H9 (cell line): ENCODE data around the gene PPP4R2. TPM values are rescaled to one million over a fixed set of nuclear protein-coding genes. Genes with fewer than 3 reads are reported as not detected.

Source experiments
- DNase-seq: peaks from one replicate; pipeline ENCODE4 v3.0.0-alpha.2; 2017
- H2AFZ ChIP-seq: one replicate; pipeline ENCODE4 v1.6.1; 2013; ENCODE audit warnings: mild to moderate bottlenecking, low read length, control low read depth, moderate library complexity
- H2AK5ac ChIP-seq: 2 replicates; pipeline ENCODE4 v1.6.1; 2013; ENCODE audit warnings: low read length, control low read depth, mixed read lengths; ENCODE audit not compliant: insufficient read length
- H2BK120ac ChIP-seq: one replicate; pipeline ENCODE4 v1.6.1; 2013; ENCODE audit warnings: low read depth, mild to moderate bottlenecking, low read length, control low read depth, inconsistent platforms; ENCODE audit not compliant: poor library complexity, severe bottlenecking
- H2BK12ac ChIP-seq: 2 replicates; pipeline ENCODE4 v1.6.1; 2013; ENCODE audit warnings: low read length, control low read depth, mixed read lengths, low read depth; ENCODE audit not compliant: insufficient read length
- H2BK15ac ChIP-seq: 2 replicates; pipeline ENCODE4 v1.6.1; 2013; ENCODE audit warnings: low read depth, low read length, control low read depth
- H2BK20ac ChIP-seq: one replicate; pipeline ENCODE4 v1.6.1; 2013; ENCODE audit warnings: low read depth, mild to moderate bottlenecking, low read length, control low read depth, inconsistent platforms; ENCODE audit not compliant: poor library complexity, severe bottlenecking
- H2BK5ac ChIP-seq: 2 replicates; pipeline ENCODE4 v1.6.1; 2013; ENCODE audit warnings: low read length, control low read depth, mixed read lengths; ENCODE audit not compliant: insufficient read length
- H3K14ac ChIP-seq: 2 replicates; pipeline ENCODE4 v1.6.1; 2013; ENCODE audit warnings: low read length, control low read depth; ENCODE audit not compliant: insufficient read depth
- H3K18ac ChIP-seq: 2 replicates; pipeline ENCODE4 v1.6.1; 2013; ENCODE audit warnings: low read depth, mild to moderate bottlenecking, mixed read lengths, low read length, control low read depth; ENCODE audit not compliant: insufficient read length
- H3K23ac ChIP-seq: 2 replicates; pipeline ENCODE4 v1.6.1; 2013; ENCODE audit warnings: low read length, control low read depth, mixed read lengths, low read depth; ENCODE audit not compliant: insufficient read length
- H3K23me2 ChIP-seq: 2 replicates; pipeline ENCODE4 v1.6.1; 2013; ENCODE audit warnings: low read depth, mild to moderate bottlenecking, mixed read lengths, low read length, control low read depth; ENCODE audit not compliant: insufficient read length, poor library complexity, severe bottlenecking
- H3K27ac ChIP-seq: 2 replicates; pipeline ENCODE4 v1.5.1; 2013; ENCODE audit warnings: low read length, control low read depth, mixed read lengths, low read depth; ENCODE audit not compliant: insufficient read length
- H3K27me3 ChIP-seq: 2 replicates; pipeline ENCODE4 v1.6.1; 2013; ENCODE audit warnings: low read length, control low read depth, inconsistent platforms; ENCODE audit not compliant: insufficient read depth
- H3K4ac ChIP-seq: 2 replicates; pipeline ENCODE4 v1.6.1; 2013; ENCODE audit warnings: low read depth, mild to moderate bottlenecking, control low read depth, inconsistent platforms, low read length, moderate library complexity
- H3K4me1 ChIP-seq: 2 replicates; pipeline ENCODE4 v1.6.1; 2013; ENCODE audit warnings: low read length, control low read depth, inconsistent platforms; ENCODE audit not compliant: insufficient read depth
- H3K4me2 ChIP-seq: 2 replicates; pipeline ENCODE4 v1.6.1; 2013; ENCODE audit warnings: low read length, control low read depth, mixed read lengths; ENCODE audit not compliant: insufficient read length, insufficient read depth
- H3K56ac ChIP-seq: 2 replicates; pipeline ENCODE4 v1.6.1; 2013; ENCODE audit warnings: low read depth, mild to moderate bottlenecking, mixed read lengths, low read length, control low read depth; ENCODE audit not compliant: insufficient read length
- H3K79me1 ChIP-seq: 2 replicates; pipeline ENCODE4 v1.6.1; 2013; ENCODE audit warnings: low read depth, mild to moderate bottlenecking, moderate library complexity, low read length, control low read depth, inconsistent platforms; ENCODE audit not compliant: insufficient read depth, poor library complexity, severe bottlenecking
- H3K79me2 ChIP-seq: 2 replicates; pipeline ENCODE4 v1.6.1; 2013; ENCODE audit warnings: low read length, control low read depth, inconsistent platforms; ENCODE audit not compliant: insufficient read depth
- H3K9ac ChIP-seq: 2 replicates; pipeline ENCODE4 v1.6.1; 2013; ENCODE audit warnings: low read length, control low read depth, mixed read lengths; ENCODE audit not compliant: insufficient read length; ENCODE audit errors: extremely low read depth
- H3K9me3 ChIP-seq: one replicate; pipeline ENCODE4 v1.6.1; 2013; ENCODE audit warnings: low read depth, low read length, inconsistent platforms; ENCODE audit not compliant: control insufficient read depth
- H3T11ph ChIP-seq: one replicate; pipeline ENCODE4 v1.6.1; 2013; ENCODE audit warnings: mild to moderate bottlenecking, low read length, control low read depth, inconsistent platforms
- H4K20me1 ChIP-seq: one replicate; pipeline ENCODE4 v1.6.1; 2013; ENCODE audit not compliant: control insufficient read depth, insufficient read length, insufficient read depth
- H4K5ac ChIP-seq: 2 replicates; pipeline ENCODE4 v1.6.1; 2013; ENCODE audit warnings: low read depth, mild to moderate bottlenecking, mixed read lengths, low read length, control low read depth; ENCODE audit not compliant: insufficient read length
- H4K8ac ChIP-seq: replicated peaks from 2 replicates; pipeline ENCODE4 v1.6.1; 2013; ENCODE audit warnings: low read length, control low read depth, mixed read lengths, low read depth; ENCODE audit not compliant: insufficient read length
- H4K91ac ChIP-seq: 2 replicates; pipeline ENCODE4 v1.6.1; 2013; ENCODE audit warnings: low read depth, mild to moderate bottlenecking, moderate library complexity, mixed read lengths, low read length, control low read depth; ENCODE audit not compliant: insufficient read length
- H3K27ac Mint-ChIP-seq, 3 experiments: 2 replicates in 2 of 3; 3 replicates in 1 of 3; pipeline ENCODE4 v1.8.0; 2020 to 2021; ENCODE audit warnings: mixed read lengths in 3 of 3, mild to moderate bottlenecking in 1 of 3, moderate library complexity in 1 of 3
- H3K27me3 Mint-ChIP-seq: 2 replicates; pipeline ENCODE4 v1.8.0; 2021; ENCODE audit warnings: low read depth, mild to moderate bottlenecking, moderate library complexity, mixed read lengths
- H3K36me3 Mint-ChIP-seq, 3 experiments: 2 replicates in 2 of 3; 3 replicates in 1 of 3; pipeline ENCODE4 v1.8.0; 2020 to 2021; ENCODE audit warnings: low read depth in 3 of 3, mixed read lengths in 3 of 3; ENCODE audit not compliant: insufficient read depth in 1 of 3
- H3K4me1 Mint-ChIP-seq, 2 experiments: 2 replicates each; pipeline ENCODE4 v1.8.0; 2020; ENCODE audit warnings: mixed read lengths in 2 of 2
- H3K4me3 Mint-ChIP-seq, 2 experiments: 2 replicates in 1 of 2; 3 replicates in 1 of 2; pipeline ENCODE4 v1.8.0; 2020 to 2021; ENCODE audit warnings: mild to moderate bottlenecking in 2 of 2, mixed read lengths in 2 of 2, moderate library complexity in 1 of 2
- H3K9me3 Mint-ChIP-seq, 2 experiments: 2 replicates in 1 of 2; 3 replicates in 1 of 2; pipeline ENCODE4 v1.8.0; 2020; ENCODE audit warnings: mild to moderate bottlenecking in 2 of 2, mixed read lengths in 2 of 2, moderate library complexity in 1 of 2
- CTCF ChIP-seq: fragments of 200-600 bp; sonication (generic); conservative IDR thresholded peaks from 3 replicates; pipeline ENCODE4 v1.8.0; 2021; ENCODE audit warnings: antibody characterized with exemption, mild to moderate bottlenecking
- WGBS: extraction: QIAGEN DNeasy Blood & Tissue Kit; methylation state at CpG from one replicate; pipeline ENCODE4 v1.1.7; 2013; ENCODE audit warnings: missing lambda C conversion rate, low lambda C conversion rate, mixed read lengths; ENCODE audit not compliant: insufficient read length; ENCODE audit errors: extremely low coverage; 5-methylcytosine and 5-hydroxymethylcytosine counted together
- total RNA-seq: library from RNA; stranded (reverse); gene quantifications from 2 replicates; pipeline ENCODE4 v1.2.1, GENCODE V29; 2021

PPP4R2 gene
- total RNA-seq, 1 experiment from 2014 or later = 132 TPM

GRCh38 chr3:73070675-73071575 lies 74.3 kb downstream of the PPP4R2 start:
- Mint-ChIP-seq H3K36me3 (peaks cover 0 to 11% (median 6%) of the 10 kb centered on the region in 3 experiments; a peak in 4 of 7 replicates), H3K9me3 (no peaks in the 10 kb centered on the region), H3K27me3 (no peaks in the 10 kb centered on the region), H3K27ac (peak overlapping the region; percentile 55 to 78 (median 66); a peak in 5 of 7 replicates), H3K4me1 (peaks cover 23 to 31% of the 10 kb centered on the region in 2 experiments), H3K4me3 (no peak overlapping the region)
- no peaks in the 10 kb centered on the region for H4K20me1 ChIP-seq
- H3K4me1 ChIP-seq = peaks cover 6% of the 10 kb centered on the region; the same call in 1 of the 2 replicates
- no peak overlapping the region for H2BK120ac ChIP-seq
- no peak overlapping the region for H3T11ph ChIP-seq
- H3K23ac ChIP-seq = no peak overlapping the region
- no peak overlapping the region for H3K4ac ChIP-seq
- no peak overlapping the region for H3K4me2 ChIP-seq
- no peak overlapping the region for H4K91ac ChIP-seq
- no peak overlapping the region for H2BK5ac ChIP-seq
- no peaks in the 10 kb centered on the region for H3K79me2 ChIP-seq
- H2BK15ac ChIP-seq = no peak overlapping the region
- H2BK20ac ChIP-seq = no peak overlapping the region
- H3K56ac ChIP-seq = no peak overlapping the region
- H3K79me1 ChIP-seq = no peaks in the 10 kb centered on the region
- H4K8ac ChIP-seq = no peak overlapping the region
- no peak overlapping the region for H2AFZ ChIP-seq
- H3K9me3 ChIP-seq = no peaks in the 10 kb centered on the region
- no peak overlapping the region for H3K27ac ChIP-seq
- no peaks in the 10 kb centered on the region for H3K23me2 ChIP-seq
- no peak for DNase-seq
- H2AK5ac ChIP-seq = no peak overlapping the region
- H3K18ac ChIP-seq = no peak overlapping the region
- H4K5ac ChIP-seq = no peak overlapping the region
- TF ChIP-seq CTCF = no peak
- H3K27me3 ChIP-seq = no peaks in the 10 kb centered on the region
- no peak overlapping the region for H3K9ac ChIP-seq
- no peak overlapping the region for H2BK12ac ChIP-seq
- no CpG with 5 or more reads among the region's 6 CpGs for WGBS
- no peak overlapping the region for H3K14ac ChIP-seq
